Nucleus accumbens (tissue), 56 donors: ENCODE measurements around the gene STAB1.

Experiments used
- DNase-seq, 56 donors: peaks; one replicate each; lab custom pipeline; 2025; lab: John Stamatoyannopoulos, UW

STAB1 gene

DNA sequence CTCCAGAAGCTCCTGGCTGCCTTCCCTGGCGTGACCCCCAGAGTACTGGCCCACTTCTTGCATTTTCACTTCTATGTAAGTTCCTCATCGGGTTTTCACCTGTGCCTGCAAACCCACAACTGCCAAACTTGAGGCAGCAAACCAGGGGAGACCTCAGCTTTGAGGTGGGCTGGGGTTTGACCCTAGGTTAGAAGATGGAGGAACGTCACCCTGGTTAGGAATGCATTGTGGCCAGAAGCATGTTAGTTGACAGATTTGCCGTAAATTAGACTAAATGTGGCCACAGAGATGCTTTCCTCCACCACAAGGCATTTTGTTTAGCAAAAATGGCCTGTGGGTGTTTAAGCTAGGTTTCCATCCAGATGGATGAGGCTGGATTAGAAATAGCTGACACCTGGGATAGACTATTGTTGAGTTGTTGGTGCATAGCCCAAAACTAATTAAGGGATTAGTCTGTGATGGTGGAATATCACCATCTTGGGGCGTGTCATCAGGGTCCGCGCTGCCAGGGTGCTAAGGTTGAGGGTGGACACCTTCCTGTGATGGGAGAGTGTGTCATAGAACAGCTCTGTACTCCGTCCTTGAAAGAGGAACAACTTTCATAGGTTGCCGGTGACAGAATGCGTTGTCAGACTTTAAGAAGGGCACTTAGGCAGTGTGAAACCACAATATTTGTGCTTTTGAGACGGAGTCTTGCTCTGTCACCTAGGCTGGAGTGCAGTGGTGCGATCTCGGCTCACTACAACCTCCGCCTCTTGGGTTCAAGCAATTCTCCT, 36.2 kb upstream of the STAB1 start:
- DNase-seq = no peak

DNA sequence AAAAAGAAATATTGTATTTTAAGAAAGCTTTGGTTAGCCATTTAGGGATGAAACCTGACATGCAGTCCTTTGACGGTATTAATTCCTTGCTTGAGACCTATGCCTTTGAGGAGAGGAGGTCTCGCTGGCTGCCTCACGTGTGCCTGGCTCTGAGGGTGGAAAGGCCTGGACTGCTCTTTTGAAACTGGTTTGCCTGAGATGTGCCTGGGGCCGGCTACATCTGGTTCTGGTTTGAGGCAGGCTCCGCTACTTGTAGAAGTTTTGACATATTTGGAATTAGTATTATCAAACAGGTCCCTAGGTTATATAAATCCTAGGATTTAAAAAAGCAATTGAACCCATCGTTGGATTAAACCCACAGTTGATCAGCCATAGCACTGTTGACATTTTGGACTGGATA, 33.3 kb upstream of the STAB1 start:
- no peak for DNase-seq

DNA sequence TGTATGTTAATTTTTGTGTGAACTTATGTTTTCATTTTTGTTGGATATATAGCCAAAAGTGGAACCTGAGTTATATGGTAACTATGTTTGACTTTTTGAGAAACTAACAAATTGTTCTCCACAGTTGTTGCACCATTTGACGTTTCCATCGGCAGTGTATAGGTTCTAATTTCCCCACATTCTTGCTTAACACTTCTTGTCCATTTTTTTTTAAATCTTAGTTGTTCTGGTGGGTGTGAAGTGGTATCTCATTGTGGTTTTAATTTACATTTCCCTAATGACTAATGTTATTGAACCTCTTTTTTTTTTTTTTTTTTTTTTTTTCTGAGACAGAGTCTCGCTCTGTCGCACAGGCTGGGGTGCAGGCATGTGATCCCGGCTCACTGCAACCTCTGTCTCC, 31.7 kb upstream of the STAB1 start:
- DNase-seq = no peak

DNA sequence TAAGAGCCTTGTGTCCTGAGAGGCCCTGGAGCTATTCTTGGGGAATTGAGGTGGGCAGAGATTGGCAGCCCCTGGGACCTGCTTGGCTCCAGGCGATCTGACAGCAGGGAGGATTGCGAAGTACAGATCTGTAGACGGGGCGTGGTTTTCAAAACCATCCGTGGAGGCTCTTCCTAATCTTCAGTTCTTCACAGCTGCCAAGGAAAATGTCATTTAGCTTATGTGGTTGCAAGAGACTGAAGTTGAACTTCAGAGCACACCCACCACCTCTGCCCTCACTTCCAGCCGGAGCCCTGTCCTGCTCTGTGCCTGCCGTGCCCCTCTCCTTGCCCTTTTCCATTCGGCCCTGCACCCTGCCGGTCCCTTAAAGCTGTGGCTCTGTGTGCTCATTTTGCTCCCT, 26.8 kb upstream of the STAB1 start:
- no peak for DNase-seq

DNA sequence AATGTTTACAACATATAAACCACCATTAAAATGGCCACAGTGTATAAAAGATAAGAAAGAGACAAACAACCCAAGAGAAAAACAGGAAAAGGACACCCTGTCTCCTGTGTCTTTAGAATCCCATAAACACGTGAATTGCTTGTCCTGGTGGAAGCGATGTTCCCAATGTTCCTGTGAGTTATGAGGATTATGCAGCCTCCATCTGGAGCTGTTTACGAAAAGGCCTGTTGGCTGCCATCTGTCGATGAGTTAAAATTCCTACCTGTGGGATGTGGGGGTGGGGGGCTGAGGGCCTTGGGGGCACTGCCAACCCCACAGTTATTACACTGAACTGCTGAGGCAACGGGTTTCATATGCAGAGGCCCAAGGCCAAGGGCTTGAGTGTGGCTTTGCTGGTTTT, 26.1 kb upstream of the STAB1 start:
- no peak for DNase-seq

DNA sequence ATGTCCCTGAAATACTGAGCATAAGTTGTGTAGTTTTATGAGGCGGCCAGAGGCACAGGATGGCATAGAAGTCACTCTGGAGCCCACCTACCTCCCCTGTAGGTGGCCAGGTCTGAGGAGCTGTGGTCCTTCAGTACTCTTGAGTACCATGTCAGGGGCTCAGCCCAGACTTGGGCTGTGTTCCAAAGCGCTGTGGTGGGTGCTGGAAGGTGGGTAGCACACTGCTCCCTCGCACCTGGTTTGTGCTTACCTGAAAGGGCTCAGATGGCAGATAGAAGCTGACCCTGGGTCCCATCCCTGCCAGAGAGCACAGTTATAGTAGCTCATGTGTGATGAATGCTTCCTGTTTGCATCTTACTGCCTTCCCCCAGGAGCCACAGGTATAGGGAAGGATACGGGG, 24.2 kb upstream of the STAB1 start:
- DNase-seq = no peak

DNA sequence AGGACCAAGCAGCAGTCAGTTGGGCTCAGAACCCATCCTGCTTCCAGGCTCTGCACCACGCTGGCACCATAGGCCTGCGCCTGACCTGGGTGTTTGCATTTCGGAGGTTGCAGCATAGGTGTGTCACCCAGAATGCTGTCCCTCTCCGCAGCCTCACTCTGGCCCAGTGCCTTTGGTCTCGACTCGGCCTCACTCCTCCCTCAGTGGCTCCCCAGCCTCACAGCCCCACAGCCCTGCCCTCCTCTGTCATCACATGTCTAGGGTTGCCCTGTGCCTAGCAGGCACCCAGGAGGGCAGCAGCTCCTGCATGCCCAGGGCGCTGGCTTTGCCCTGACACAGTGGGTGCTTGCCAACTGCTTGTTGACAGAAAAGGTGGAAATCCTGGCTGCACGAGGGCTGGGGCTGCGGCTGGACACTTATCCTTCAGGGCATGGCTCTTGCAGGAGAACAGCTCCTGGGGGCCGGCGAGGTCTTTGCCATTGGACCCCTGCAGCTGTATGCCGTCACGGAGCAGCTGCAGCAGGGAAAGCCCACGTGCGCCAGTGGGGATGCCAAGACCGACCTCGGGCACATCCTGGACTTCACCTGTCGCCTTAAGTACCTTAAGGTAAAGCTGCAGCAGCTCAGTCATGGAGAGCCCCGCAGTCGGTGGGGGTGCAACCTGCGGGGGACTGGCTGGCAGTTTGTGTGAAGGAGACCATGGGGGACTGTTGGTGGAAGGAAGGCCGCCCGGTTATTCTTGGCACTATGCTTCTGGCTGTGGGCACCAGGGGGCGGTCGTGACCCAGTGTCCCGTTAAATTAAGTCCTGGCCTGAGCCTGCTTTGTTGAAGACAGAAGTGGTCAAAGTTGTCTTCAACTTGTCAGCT, 23.5 kb upstream of the STAB1 start:
- peak in 35 of 56 donors; percentile 7 to 77 (median 34) for DNase-seq

DNA sequence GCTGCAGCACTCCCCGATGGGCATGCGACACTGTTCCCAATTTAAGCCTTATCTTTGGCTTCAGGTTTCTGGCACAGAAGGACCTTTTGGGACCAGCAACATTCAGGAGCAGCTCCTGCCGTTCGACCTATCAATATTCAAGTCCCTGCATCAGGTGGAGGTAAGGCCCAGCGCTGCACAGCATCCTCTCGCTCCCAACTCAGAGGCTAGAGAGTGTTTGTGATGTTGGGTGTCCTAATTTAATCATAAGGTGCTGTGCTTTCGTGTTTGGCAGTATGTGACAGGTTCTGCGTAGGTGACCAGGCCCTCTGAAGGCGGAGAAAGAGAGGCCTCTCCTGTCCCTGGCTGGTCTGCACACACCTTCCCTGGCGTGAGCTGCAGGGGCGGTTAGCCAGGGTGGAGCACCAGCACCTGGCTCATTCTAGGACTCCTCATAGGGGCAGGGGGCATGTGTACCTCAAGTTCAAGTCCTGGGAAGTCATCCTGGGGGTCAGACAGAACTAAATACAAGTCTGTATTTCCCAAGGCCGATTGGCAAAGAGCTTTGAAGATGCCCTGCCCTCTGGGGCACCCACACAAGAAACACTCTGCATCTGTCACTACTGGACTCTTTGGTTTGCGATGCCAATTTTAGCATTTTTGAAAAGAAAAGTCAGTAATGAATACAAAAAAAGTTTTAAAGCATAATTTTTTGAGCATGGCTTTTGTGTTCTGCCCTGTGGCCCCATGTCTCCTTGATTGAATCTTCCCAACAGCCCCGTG, 22.7 kb upstream of the STAB1 start:
- no peak for DNase-seq

DNA sequence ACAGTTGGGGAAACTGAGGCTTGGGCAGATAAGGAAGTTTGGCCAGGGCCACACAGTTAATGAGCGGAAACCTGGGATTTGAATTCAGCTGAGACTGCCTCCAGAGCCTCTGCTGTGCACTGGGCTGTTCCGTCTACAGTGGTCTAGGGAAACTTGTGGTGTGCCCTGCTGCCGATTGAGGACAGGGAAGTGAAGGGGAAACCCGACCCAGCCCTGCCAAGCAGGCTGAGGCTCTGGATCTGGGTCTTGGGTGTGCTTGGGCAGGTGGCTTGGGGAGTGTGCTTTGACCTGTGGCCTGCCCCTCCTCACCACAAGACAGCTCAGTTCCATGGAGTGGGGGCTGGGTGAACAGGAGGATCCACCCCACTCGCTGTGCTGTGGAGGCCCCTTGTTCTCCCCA, 22.1 kb upstream of the STAB1 start:
- DNase-seq = no peak

DNA sequence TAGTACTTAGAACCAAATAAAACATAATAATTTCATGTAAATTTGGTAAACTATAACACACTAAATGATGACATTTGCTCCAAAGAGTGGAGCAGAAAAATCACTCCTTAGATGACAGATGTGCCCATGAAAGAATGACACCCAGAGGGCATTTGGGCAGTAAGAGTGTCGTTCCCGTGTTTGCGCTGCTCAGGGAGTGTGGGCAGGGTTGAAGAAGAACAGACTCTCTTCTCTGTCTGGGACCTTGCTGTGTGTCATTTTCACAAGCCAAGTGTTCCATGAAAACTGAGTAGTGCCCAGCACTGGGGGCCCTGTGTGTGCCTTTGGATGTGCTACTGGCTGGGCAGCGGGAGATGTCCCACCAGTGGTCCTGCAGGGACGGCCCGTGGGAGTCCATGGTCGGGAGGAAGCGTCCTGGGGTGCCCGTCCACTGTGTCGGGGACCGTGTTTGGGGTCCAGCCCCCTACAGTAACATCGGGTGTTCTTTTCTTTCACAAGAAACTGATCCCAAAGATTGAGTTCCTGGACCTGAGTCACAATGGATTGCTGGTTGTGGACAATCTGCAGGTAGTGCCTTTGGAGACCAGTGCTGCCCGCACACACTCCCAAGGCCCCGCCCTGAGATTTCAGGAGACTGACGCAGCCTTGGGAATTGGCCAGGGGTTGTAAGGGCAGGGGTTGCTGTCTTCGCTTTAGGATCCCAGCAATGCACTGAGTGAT, 17.9 kb upstream of the STAB1 start:
- no peak for DNase-seq

DNA sequence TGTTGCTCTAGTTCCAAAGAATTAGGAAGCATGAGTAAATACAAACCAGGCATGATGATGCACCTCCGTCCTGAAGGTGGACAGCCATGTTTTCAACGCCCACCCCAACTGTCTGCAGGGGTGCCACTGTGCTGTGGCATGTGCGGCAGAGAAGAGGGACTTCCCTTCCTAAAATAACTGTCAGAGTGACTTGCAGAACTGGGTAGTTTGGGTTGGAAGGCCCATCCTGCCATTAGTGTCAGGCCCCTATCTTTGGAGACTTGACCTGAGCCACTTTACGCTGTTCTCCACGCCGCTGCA, 17.4 kb upstream of the STAB1 start:
- DNase-seq = no peak

DNA sequence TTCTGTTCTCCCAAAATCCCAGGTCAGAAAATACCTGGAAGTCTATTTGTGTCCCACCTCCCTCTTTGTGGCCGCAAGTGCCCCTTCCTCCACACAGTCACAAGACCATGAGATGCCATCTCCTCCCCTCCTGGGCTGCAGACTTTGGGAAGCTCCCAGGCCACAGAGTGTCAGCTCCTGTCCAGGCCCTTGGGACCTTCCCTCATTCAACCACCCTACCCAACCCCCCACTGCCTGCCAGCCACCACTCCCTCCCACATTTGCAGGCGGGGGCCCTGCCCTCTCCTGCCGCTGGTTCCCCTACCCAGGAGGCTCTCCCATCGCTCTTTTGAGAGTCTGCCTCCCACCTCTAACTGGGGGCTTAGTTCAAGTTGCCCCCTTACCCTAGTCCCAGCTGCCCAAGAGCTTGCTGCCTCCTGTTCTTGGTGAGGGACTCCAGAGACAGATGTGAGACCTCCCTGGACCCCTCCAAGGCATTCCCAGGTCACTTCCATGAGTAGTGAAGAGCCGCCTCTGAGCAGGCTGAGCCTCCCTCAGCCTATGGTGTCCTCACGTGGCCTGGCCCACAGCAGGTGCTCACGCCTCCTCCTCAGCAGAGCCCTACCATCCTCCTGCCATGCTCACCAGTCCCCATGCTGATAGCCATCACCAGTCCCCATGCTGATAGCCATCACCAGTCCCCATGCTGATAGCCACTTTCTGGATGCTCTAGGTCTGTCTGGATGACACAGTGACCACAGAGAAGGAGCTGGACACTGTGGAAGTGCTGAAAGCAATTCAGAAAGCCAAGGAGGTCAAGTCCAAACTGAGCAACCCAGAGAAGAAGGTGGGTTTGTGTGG, 15.9 kb upstream of the STAB1 start:
- DNase-seq = no peak

DNA sequence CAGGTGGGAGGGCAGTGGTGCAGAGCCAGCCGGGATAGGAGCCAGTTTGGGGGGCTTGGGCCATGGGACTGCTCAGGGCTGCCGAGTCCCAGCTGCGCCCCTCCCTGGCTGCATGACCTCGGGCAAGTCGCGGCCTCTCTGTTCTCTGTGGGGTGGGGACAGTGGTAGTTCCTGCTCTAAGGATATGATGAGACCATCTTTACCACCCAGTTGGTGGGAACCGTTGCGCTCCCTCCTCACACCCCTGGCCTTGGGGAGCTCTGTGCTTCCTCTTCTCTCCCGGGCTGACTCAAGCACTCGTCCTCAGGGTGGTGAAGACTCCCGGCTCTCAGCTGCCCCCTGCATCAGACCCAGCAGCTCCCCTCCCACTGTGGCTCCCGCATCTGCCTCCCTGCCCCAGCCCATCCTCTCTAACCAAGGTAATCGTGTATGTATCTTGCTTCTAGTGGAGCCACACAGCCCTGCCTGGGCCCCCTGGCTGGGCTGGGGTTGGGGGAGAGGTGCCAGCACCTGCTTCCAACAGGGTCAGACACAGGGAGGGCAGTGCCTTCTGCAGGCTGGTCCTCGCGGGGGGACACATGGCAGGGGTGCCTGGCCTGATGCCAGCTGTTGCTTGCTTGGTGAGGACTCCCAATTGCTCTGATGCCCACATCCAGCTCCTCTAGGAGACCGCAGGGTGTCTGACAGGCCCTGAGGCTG, 15.1 kb upstream of the STAB1 start:
- DNase-seq = no peak

DNA sequence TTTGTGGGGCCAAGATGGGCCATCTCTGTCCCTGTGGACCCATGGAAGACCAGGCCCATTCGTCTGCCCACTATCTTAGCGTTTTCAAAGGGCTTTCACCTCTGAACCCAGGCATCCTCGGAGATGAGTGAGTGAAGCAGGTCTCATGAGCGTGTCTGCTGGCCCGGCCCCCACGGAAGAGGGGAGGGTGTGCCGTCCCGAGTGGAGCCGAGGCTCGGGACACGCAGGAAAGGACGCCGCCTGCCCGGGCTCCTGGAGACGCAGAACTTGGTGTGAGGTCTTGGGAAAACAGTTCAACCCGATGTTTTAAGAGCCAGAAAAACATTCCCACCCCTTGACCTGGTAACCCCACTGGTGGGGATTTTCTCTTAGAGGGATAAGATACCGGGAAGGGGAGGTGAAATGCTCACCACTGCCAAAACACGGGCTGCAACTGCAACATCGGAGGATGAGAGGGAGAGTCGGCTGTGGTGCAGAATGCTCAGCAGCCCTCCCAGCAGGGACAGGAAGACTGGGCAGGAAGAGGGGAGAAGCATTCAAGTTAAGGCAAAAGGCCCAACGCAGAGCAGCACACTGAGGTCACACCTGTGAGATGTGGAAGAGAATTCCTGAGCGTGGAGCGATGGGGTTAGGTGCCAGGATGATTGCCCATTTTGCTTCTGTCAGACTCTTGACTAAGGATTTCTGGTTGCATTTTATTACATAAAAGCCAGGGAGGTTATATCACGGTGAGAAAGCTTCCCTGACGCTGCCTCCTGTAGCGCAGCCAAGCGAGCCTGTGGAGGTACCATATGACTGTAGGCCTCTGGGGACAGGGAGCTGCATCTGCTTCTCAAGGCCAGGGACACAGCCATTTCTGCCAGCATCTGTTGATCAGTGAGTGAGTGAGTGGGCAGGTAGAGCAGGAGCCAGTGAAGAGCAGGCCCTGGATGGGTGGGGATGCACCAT, 14.1 kb upstream of the STAB1 start:
- peak in 2 of 56 donors; percentile 15 to 19 for DNase-seq

DNA sequence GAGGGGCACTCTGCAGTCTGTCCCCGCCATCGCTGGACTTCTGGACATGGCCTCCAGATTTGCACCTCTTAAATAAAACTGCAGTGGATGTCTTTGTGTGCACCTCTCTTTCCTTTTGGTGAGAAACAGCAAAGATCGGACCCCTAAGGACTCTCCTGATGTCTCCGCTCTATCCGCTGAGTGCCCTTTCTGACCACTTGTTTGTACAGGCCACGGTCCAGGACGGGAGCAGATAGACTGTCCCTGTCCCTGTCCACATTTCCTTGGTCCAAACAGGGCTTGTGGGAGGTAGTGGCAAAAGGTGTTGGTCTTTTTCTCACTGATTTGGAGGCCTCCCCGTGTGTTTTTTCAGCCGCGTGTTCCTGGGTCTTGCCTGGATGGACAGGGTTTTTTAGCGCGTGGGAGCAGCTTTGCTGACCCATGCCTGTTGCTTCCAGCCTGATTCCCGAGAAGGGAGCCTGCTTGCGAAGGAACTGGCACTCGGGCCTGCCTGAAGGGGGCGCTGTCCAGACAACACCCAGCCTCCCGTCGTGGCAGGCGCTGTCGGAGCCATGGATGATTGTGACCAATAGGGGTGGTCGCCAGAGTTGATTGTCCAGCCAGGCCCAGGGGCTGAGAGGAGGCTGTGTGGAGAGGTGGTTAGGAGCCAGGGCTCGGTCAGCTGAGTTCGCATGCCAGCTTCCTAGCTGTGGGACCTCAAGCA, 13.2 kb upstream of the STAB1 start:
- no peak for DNase-seq

DNA sequence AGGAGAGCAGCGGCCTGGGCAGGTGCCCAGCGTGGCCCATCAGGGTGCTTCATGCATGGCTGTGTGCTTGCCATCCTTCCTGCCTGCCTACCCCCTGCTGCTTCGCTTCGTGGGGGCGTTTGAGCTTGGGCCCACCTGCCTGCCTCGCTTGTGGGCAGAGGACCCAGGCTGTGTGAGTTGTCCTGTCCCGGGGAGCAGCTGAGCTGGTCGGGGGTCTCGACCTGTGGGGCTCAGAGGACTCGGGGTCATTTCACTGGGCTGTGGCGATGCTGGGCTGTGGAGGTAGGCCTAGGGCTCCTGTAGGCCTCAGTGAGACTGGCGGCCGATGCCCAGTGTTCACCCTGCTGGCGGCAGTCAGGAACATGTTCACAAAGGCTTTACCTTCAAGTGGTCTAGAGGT, 12.1 kb upstream of the STAB1 start:
- DNase-seq = no peak
